HEK293T (cell line): ENCODE data around the gene ATP1A4.

ENCODE experiments used
- CTCF ChIA-PET: fragments of 350-600 bp; formaldehyde crosslinking; extraction: SDS; loops from one replicate; lab custom pipeline; 2021; ENCODE audit warnings: antibody characterized with exemption, inconsistent platforms; lab: Yijun Ruan, JAX
- POLR2A ChIA-PET: fragments of 350-600 bp; formaldehyde crosslinking; extraction: SDS; loops from one replicate; lab custom pipeline; 2020; ENCODE audit warnings: antibody characterized with exemption, inconsistent platforms; lab: Yijun Ruan, JAX
- DNase-seq: peaks from one replicate; pipeline ENCODE4 v3.0.0; 2012; ENCODE audit warnings: mixed read lengths; ENCODE audit errors: extremely low spot score
- ARNT ChIP-seq: fragments of 450-650 bp; IDR thresholded peaks from 2 replicates; pipeline ENCODE4 v1.6.1; 2017; ENCODE audit warnings: mild to moderate bottlenecking
- BHLHE40 ChIP-seq: fragments of 450-650 bp; IDR thresholded peaks from 2 replicates; pipeline ENCODE4 v1.6.1; 2016; ENCODE audit warnings: mild to moderate bottlenecking, moderate library complexity, borderline replicate concordance
- CTBP1 ChIP-seq: fragments of 450-650 bp; IDR thresholded peaks from 2 replicates; pipeline ENCODE4 v1.6.1; 2016; ENCODE audit warnings: borderline replicate concordance
- ELF4 ChIP-seq: fragments of 450-650 bp; IDR thresholded peaks from 2 replicates; pipeline ENCODE4 v1.6.1; 2017; ENCODE audit warnings: antibody characterized with exemption
- FOXA1 ChIP-seq: fragments of 450-650 bp; IDR thresholded peaks from 2 replicates; pipeline ENCODE4 v1.6.1; 2016; ENCODE audit warnings: mild to moderate bottlenecking
- FOXK2 ChIP-seq: fragments of 450-650 bp; IDR thresholded peaks from 2 replicates; pipeline ENCODE4 v1.6.1; 2016; ENCODE audit warnings: mild to moderate bottlenecking
- FOXM1 ChIP-seq: fragments of 450-650 bp; IDR thresholded peaks from 2 replicates; pipeline ENCODE4 v1.6.1; 2017; ENCODE audit warnings: mild to moderate bottlenecking, borderline replicate concordance
- HDGF ChIP-seq: fragments of 450-650 bp; IDR thresholded peaks from 2 replicates; pipeline ENCODE4 v1.6.1; 2017; ENCODE audit warnings: antibody characterized with exemption, borderline replicate concordance
- L3MBTL2 ChIP-seq: fragments of 450-650 bp; conservative IDR thresholded peaks from 2 replicates; pipeline ENCODE4 v1.6.1; 2016; ENCODE audit warnings: mild to moderate bottlenecking
- LEF1 ChIP-seq: fragments of 450-650 bp; IDR thresholded peaks from 2 replicates; pipeline ENCODE4 v1.6.1; 2017; ENCODE audit warnings: mild to moderate bottlenecking, borderline replicate concordance
- NFRKB ChIP-seq: fragments of 450-650 bp; IDR thresholded peaks from 2 replicates; pipeline ENCODE4 v1.6.1; 2016; ENCODE audit warnings: mild to moderate bottlenecking, moderate library complexity
- PKNOX1 ChIP-seq: fragments of 450-650 bp; IDR thresholded peaks from 2 replicates; pipeline ENCODE4 v1.6.1; 2016
- SP1 ChIP-seq: fragments of 450-650 bp; IDR thresholded peaks from 2 replicates; pipeline ENCODE4 v1.6.1; 2017
- SUZ12 ChIP-seq: fragments of 450-650 bp; IDR thresholded peaks from 2 replicates; pipeline ENCODE4 v1.6.1; 2016; ENCODE audit warnings: mild to moderate bottlenecking
- TARDBP ChIP-seq: fragments of 450-650 bp; IDR thresholded peaks from 2 replicates; pipeline ENCODE4 v1.6.1; 2016
- ZNF384 ChIP-seq: fragments of 450-650 bp; IDR thresholded peaks from 2 replicates; pipeline ENCODE4 v1.6.1; 2016

The ATP1A4 gene

GRCh38 chr1:160163615-160164014 lies 12.2 kb downstream of the ATP1A4 start:
- DNase-seq = no peak
- ChIA-PET CTCF (interaction anchor here (0.5 kb wide), 1 partner anchor 182 kb away, joined by 3 read pairs; no protein-coding TSS in a partner anchor), POLR2A (no interaction called here)
- TF ChIP-seq NFRKB (no peak), FOXK2 (no peak), PKNOX1 (no peak), HDGF (no peak), ZNF384 (no peak), L3MBTL2 (no peak), BHLHE40 (no peak), LEF1 (no peak), FOXA1 (no peak), CTBP1 (no peak), ELF4 (no peak), TARDBP (no peak), SP1 (no peak), SUZ12 (no peak)

- no peak for DNase-seq
- POLR2A ChIA-PET = no interaction called here
- TF ChIP-seq PKNOX1 (no peak), CTBP1 (no peak), SUZ12 (no peak), FOXK2 (no peak), NFRKB (no peak), FOXA1 (no peak), FOXM1 (no peak), L3MBTL2 (no peak), ZNF384 (no peak), ARNT (no peak), ELF4 (no peak), HDGF (no peak)
- CTCF ChIA-PET = no interaction called here
These were observed 12.7 kb downstream of the ATP1A4 start for GRCh38 chr1:160164121-160164520.

GRCh38 chr1:160166166-160166868 lies 14.9 kb downstream of the ATP1A4 start:
- TF ChIP-seq CTBP1 (no peak), LEF1 (no peak), ZNF384 (no peak)
- DNase-seq = no peak
- CTCF ChIA-PET = interaction anchor here (1.3 kb wide), 1 partner anchor 86 kb away, joined by 3 read pairs; no protein-coding TSS in a partner anchor
- POLR2A ChIA-PET = no interaction called here

- CTCF ChIA-PET = interaction anchor here (0.8 to 1.3 kb wide), 2 partner anchors 26 to 85 kb away, joined by 3 to 4 read pairs; no protein-coding TSS in a partner anchor
- no peak for TF ChIP-seq FOXM1
- TF ChIP-seq SUZ12 = no peak
- TF ChIP-seq L3MBTL2 = no peak
- no peak for TF ChIP-seq LEF1
- TF ChIP-seq NFRKB = no peak
- TF ChIP-seq BHLHE40 = no peak
- TF ChIP-seq HDGF = no peak
- TF ChIP-seq FOXK2 = no peak
- no peak for TF ChIP-seq PKNOX1
- TF ChIP-seq SP1 = no peak
- POLR2A ChIA-PET = no interaction called here
- DNase-seq = no peak
These were observed 15.7 kb downstream of the ATP1A4 start for GRCh38 chr1:160167056-160167455.

- TF ChIP-seq L3MBTL2 (no peak), ELF4 (no peak), FOXK2 (no peak), FOXM1 (no peak), ARNT (no peak), SUZ12 (no peak), CTBP1 (no peak), TARDBP (no peak), LEF1 (no peak), PKNOX1 (no peak), HDGF (no peak), SP1 (no peak), ZNF384 (no peak), FOXA1 (no peak), BHLHE40 (no peak), NFRKB (no peak)
- CTCF ChIA-PET = interaction anchor here (0.8 to 1.3 kb wide), 2 partner anchors 26 to 85 kb away, joined by 3 to 4 read pairs; no protein-coding TSS in a partner anchor
- DNase-seq = peak; percentile 36
- POLR2A ChIA-PET = no interaction called here
These were observed 16.2 kb downstream of the ATP1A4 start for GRCh38 chr1:160167580-160167979.
